Omental fat pad (tissue), 4 donors: ENCODE data around the gene TGFBR1. TPM values are rescaled to one million over a fixed set of nuclear protein-coding genes. Genes with fewer than 3 reads are reported as not detected.

Source experiments
- ATAC-seq: fragments of 150-250 bp; one replicate; pipeline ENCODE4 v1.9.1; 2016; ENCODE audit warnings: mild to moderate bottlenecking, moderate library complexity; ENCODE audit not compliant: low FRiP score
- DNase-seq: peaks from one replicate; pipeline ENCODE4 v3.0.0-alpha.2; 2019; ENCODE audit warnings: low spot score
- CTCF ChIP-seq, 3 donors: fragments of 450-650 bp; IDR thresholded peaks; one replicate each; pipeline ENCODE4 v1.5.1; 2016 to 2017; ENCODE audit warnings: antibody characterized with exemption in 3 of 3, mild to moderate bottlenecking in 3 of 3, moderate library complexity in 2 of 3
- total RNA-seq, 4 donors: library from RNA; depleted of rRNA; stranded (reverse); fragments of >200 nt; gene quantifications; one replicate each; pipeline ENCODE4 v1.1.0, GENCODE V29; 2016

The TGFBR1 gene
- total RNA-seq, 4 donors from 2014 or later: 20.9 to 35.2 (median 30.9) TPM

GRCh38 chr9:99150451-99151171, 45.7 kb downstream of the TGFBR1 start:
- TF ChIP-seq CTCF (IDR thresholded peaks at IDR 0.05): no peak
- ATAC-seq (no peak), DNase-seq (no peak)

GRCh38 chr9:99154356-99154755, 49.4 kb downstream of the TGFBR1 start:
- no peak for DNase-seq
- no peak for ATAC-seq
- no peak for TF ChIP-seq CTCF (IDR thresholded peaks at IDR 0.05)

- no peak for TF ChIP-seq CTCF (IDR thresholded peaks at IDR 0.05)
- ATAC-seq: no peak
- DNase-seq: no peak
Measured at GRCh38 chr9:99155736-99156135, 50.8 kb downstream of the TGFBR1 start.

GRCh38 chr9:99158629-99159028, 53.7 kb downstream of the TGFBR1 start:
- no peak for TF ChIP-seq CTCF (IDR thresholded peaks at IDR 0.05)
- ATAC-seq (no peak), DNase-seq (no peak)

- no peak for TF ChIP-seq CTCF (IDR thresholded peaks at IDR 0.05)
- ATAC-seq (no peak), DNase-seq (no peak)
Measured at GRCh38 chr9:99160173-99160572, 55.3 kb downstream of the TGFBR1 start.

- no peak for ATAC-seq
- DNase-seq: no peak
Measured at GRCh38 chr9:99162759-99163364, 57.9 kb downstream of the TGFBR1 start.

More at GRCh38 chr9:99162759-99163364, 57.9 kb downstream of the TGFBR1 start:
- no peak for TF ChIP-seq CTCF (IDR thresholded peaks at IDR 0.05)
